LNCaP clone FGC (cell line): ENCODE data around the gene PLPPR1.

Source experiments
- DNase-seq: peaks from one replicate; pipeline ENCODE4 v3.0.0-alpha.2; 2011; ENCODE audit warnings: low read depth
- H3K4me3 ChIP-seq: 2 replicates; pipeline ENCODE4 v1.5.1; 2011; ENCODE audit warnings: mild to moderate bottlenecking, low read depth, low read length, control low read depth
- TF ChIP-seq, protein P1 (sequence below): IDR thresholded peaks from 2 replicates; pipeline ENCODE4 v1.5.1; 2012; ENCODE audit warnings: mild to moderate bottlenecking; ENCODE audit not compliant: control insufficient read depth, insufficient read depth; ENCODE audit errors: extremely low read depth

PLPPR1 gene

DNA sequence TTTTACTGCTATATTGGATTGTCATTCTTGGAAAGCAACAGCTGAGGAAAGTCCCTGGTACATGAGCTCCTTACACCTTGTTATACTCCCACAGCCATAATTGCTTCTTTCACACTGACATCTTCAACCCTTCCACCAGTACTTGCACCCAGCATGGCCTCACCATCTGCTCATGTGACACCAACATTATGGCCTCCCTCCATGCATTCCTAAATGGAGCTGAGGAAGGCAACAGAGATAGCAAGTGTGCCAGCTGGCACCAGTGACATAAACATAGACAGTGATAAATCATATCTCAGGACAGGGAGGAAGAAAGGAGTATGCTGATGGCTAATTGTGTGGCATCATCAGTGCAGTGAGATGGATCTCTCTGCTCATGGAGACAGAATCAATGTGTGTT, 236.7 kb downstream of the PLPPR1 start:
- no peak for DNase-seq
- no peak overlapping the region for H3K4me3 ChIP-seq
- TF ChIP-seq, protein P1, sequence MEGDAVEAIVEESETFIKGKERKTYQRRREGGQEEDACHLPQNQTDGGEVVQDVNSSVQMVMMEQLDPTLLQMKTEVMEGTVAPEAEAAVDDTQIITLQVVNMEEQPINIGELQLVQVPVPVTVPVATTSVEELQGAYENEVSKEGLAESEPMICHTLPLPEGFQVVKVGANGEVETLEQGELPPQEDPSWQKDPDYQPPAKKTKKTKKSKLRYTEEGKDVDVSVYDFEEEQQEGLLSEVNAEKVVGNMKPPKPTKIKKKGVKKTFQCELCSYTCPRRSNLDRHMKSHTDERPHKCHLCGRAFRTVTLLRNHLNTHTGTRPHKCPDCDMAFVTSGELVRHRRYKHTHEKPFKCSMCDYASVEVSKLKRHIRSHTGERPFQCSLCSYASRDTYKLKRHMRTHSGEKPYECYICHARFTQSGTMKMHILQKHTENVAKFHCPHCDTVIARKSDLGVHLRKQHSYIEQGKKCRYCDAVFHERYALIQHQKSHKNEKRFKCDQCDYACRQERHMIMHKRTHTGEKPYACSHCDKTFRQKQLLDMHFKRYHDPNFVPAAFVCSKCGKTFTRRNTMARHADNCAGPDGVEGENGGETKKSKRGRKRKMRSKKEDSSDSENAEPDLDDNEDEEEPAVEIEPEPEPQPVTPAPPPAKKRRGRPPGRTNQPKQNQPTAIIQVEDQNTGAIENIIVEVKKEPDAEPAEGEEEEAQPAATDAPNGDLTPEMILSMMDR = no peak

DNA sequence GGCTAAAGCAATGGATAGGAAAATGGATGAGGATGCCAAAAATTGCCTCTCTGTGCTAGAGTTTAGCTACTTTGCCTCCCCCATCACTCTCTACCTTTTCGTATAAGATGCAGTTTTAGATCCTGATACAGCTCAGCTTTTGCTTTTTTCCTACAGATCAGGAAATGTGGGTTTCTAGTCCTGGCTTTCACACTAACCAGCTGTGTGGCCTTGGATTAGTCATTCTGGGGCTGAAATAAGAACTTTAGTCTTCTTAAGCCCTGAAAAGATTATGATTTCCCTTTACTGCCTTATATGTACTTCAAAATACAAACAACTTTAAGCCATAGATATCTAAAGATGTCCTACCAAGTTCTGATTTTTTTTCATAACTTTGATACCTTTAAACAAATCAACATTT, 239.9 kb downstream of the PLPPR1 start:
- H3K4me3 ChIP-seq = no peak overlapping the region
- no peak for DNase-seq
- TF ChIP-seq, protein P1 = no peak

DNA sequence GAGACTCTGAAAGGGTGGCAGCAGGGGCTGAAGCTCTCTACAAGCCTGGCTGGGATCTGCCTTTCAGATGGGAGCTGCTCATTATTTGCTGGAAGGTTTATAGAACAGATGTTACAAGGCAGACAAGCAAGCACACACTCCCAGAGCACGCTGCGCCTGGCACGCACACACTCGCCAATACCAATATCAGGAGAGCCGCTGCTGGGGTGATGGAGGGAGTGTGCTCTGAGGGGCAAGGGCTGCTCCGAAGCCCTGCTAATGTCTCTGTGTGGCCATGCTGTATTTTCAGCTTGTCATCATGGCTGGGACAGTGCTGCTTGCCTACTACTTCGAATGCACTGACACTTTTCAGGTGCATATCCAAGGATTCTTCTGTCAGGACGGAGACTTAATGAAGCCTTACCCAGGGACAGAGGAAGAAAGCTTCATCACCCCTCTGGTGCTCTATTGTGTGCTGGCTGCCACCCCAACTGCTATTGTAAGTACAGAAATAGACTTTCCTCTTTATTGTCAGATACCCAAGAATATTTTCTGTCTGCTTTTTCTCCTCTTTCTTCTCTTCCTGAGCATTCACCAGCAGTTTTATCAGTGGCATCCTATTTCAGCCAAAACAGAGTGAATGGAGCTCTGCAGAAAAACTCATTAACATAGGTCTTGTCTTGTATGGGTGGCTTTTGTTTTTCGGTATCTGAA, 241.2 kb downstream of the PLPPR1 start:
- no peak for DNase-seq
- H3K4me3 ChIP-seq = no peak overlapping the region
- TF ChIP-seq, protein P1 = no peak

GRCh38 chr9:101270302-101270701, 241.8 kb downstream of the PLPPR1 start:
- DNase-seq = no peak
- H3K4me3 ChIP-seq = no peak overlapping the region
- TF ChIP-seq, protein P1 = no peak

DNA sequence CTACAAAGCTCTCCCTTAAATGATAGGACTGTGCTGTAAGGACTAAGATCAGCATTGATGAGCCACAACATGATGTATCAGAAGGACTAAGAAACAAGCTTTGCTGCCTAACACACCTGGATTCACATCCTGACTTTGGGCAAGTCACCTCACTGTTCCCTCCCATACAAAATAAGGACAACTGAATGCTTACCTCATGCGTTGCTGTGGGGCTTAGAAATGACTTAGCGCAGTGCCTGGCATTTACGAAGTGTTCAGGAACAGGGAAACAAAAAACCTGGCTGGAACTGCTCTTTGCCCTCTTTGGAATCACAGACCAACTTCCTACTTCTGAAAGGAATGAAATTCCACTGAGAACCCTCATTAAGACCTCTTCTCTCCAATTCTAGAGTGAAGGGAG, 242.6 kb downstream of the PLPPR1 start:
- DNase-seq = no peak
- TF ChIP-seq, protein P1 = no peak
- H3K4me3 ChIP-seq = no peak overlapping the region

GRCh38 chr9:101274971-101275768, 246.6 kb downstream of the PLPPR1 start:
- H3K4me3 ChIP-seq = no peak overlapping the region
- TF ChIP-seq, protein P1 = no peak
- DNase-seq = no peak
